HG03342 (cell line): ENCODE results near the gene TBC1D19.
"Not testable (repeated sequence)": the region's sequence is repeated elsewhere in the genome, so short reads cannot be mapped to it uniquely, and the experiment has no call there.

Experiments
- ATAC-seq: cut with Tn5 transposase; IDR thresholded peaks from one replicate; pipeline ENCODE4 v1.9.1; 2021; ENCODE audit warnings: mild to moderate bottlenecking, moderate library complexity; ENCODE audit not compliant: unreplicated experiment

TBC1D19 gene

DNA sequence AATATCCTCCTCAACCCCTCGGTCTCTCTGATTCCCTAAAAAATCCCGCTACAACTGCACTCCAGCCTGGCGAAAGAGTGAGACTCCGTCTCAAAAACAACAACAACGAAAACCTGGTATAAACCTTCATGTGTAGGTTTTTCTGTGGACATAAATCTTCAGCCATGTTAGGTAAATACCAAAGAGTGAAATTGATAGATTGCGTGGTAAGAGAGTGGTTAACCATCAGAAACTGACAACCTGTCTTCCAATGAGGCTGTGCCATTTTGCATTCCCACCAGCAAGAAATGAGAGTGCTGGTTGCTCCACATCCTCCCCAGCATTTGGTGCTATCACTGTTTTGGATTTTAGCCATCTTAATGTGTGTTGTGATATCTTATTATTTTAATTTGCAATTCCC lies 10.9 kb downstream of the TBC1D19 start:
- no peak for ATAC-seq

DNA sequence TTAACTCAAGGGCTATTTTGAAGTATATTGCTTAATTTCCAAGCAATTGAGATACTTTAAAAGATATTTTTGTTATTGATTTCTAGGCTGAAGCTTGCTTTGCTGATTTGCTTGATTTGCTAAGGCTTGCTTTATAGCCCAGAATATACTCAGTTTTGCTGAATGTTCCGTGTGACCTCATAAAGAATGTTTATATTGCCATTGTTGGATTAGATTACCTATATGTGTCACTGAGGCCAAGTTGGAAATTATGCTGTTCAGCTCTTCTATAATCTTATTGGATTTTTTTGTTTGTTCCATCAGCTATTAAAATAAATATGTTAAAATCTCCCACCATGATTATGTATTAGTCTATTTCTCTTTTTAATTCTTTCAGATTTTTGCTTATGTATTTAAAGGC lies 13.0 kb downstream of the TBC1D19 start:
- no peak for ATAC-seq

- ATAC-seq: no peak
These were observed 17.3 kb downstream of the TBC1D19 start for GRCh38 chr4:26601204-26601603.

DNA sequence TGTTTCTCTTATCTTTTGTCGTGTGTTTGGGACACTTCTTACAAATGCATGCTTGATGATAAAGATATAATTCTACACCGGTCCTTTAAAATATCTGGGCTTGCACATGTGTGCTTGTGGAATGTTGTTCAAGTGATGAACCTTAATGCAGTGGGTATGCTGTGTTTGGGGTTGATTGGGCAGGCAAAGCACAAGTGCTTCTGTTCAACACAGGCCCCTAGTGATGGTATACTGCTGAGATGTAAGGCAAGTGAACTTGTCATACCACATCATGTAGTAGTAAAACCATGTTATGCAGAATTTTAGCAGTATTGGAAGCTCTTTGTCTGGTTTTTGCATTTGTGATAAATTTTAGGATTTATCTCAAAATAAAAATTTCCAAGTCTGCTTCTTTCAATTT lies 23.9 kb downstream of the TBC1D19 start:
- no peak for ATAC-seq

- no peak for ATAC-seq
These were observed 25.5 kb downstream of the TBC1D19 start for GRCh38 chr4:26609391-26609790.

DNA sequence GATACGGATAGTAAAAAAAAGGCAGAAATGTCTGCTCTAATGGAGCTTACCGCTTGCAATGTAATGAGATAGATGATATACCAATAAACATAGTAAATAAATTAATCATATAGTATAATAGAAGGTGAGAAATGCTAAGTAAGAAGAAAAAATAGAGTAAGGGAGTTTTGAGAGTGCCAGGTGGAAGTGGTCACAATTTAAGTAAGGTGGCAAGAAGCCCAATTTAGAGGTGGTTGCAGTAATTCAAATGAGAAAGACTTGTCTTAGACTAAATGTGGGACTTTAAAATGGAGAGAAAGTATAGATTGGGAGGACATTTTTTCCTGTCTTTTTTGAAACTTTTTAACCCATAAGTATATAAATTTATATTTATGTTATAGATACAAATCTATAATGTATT lies 26.0 kb downstream of the TBC1D19 start:
- ATAC-seq: no peak

DNA sequence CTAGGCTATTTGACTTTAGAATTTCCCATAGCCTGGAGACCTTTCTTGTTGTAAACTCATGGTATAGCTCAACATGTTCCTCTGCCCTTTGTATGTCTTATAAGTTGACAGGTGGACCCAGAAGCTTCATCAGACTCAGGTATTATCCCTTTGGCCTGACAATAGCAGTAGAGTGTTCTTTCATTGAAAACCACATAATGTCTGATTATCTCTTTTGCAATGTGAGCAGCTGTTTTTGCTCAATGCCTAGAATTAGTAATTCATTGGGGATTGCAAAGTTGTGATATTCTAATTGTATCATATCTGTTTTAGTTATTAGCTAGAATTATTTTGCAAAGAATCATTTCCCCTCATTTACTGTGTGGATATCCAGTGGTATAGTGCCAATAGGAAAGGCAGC lies 27.5 kb downstream of the TBC1D19 start:
- ATAC-seq: no peak

- no peak for ATAC-seq
These were observed 28.0 kb downstream of the TBC1D19 start for GRCh38 chr4:26611885-26612284.

GRCh38 chr4:26613237-26613636 lies 29.4 kb downstream of the TBC1D19 start:
- ATAC-seq: no peak

DNA sequence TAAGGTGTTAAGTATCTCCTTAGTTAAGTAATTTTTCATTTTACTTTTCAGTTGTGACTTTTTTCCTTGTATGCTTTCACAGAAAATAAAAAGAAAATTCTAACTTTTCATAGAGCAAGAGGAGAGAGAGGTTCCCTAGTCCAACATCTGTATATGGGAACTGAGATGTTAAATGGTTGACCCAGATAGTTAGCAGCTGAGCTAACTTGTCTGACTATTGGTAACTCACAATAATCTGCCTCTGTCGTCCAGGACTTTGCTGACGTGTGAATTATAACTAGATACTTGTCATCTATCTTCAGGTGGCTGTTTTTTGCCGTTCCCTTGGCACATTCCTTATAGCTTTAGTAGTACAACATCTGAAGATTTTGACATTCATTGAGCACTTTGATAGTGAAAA lies 29.9 kb downstream of the TBC1D19 start:
- no peak for ATAC-seq

- ATAC-seq: no peak
These were observed 35.9 kb downstream of the TBC1D19 start for GRCh38 chr4:26619784-26620183.

DNA sequence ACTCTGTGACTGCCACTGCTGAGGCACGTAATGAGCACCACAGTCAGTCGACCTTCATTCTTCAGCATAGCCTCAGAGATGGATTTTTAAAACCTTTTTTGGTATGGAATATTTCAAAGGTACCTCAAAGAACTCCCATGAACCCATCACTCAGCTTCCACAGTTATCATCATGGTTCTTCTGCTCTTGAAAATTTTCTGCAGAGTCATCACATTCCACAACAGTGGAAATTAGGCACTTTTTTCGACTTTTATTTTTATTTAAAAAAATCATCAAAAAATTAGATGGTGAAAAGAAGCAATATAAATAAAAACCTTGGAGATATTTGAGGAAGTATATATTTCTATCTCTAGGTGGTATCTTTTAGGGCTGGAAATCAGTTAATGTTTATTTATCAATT lies 37.5 kb downstream of the TBC1D19 start:
- no peak for ATAC-seq

GRCh38 chr4:26622913-26623312 lies 39.0 kb downstream of the TBC1D19 start:
- ATAC-seq: no peak

- not testable (repeated sequence) for ATAC-seq
These were observed 42.8 kb downstream of the TBC1D19 start for GRCh38 chr4:26626658-26627057.

- no peak for ATAC-seq
These were observed 49.0 kb downstream of the TBC1D19 start for GRCh38 chr4:26632916-26633315.

DNA sequence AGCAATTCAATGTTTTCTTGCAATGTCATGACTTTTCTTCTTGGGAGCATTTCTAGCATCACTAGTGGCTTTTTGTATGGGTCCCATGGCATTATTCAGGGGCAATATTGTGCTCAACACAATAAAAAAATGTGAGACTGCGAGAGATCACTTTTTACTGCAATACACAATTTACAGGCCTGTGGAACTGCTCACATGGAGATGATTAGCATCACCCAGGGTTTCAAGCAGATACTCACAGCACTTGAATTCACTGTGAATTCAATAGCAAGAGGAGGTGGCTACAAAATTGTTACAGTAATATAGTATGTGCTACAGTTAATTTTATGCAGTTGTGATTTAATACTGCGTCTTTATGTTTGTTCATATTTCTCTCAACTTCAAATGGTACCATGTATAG lies 50.4 kb downstream of the TBC1D19 start:
- ATAC-seq: no peak

- ATAC-seq: no peak
These were observed 52.6 kb downstream of the TBC1D19 start for GRCh38 chr4:26636458-26636857.

- not testable (repeated sequence) for ATAC-seq
These were observed 56.8 kb downstream of the TBC1D19 start for GRCh38 chr4:26640639-26641038.

GRCh38 chr4:26647523-26648224 lies 63.8 kb downstream of the TBC1D19 start:
- ATAC-seq: no peak

DNA sequence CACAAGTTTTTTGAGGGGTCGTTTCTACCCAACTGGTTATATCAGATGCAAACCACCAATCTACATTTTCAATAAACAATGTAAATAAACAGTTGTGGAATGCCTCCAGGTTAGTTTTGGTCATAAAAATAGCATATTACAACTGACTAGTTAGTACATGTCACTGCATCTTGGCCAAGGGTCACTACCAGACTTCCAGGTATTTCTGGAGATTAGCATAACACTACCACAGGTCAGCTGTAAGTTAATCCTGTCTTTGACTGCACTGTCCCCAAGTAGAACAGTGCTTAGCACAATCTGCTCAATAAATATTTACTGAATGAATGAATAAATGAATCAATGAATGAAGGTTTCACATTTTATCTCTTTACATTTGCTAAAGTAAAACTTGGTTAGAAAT lies 64.4 kb downstream of the TBC1D19 start:
- ATAC-seq: no peak

- no peak for ATAC-seq
These were observed 76.4 kb downstream of the TBC1D19 start for GRCh38 chr4:26660261-26660660.

DNA sequence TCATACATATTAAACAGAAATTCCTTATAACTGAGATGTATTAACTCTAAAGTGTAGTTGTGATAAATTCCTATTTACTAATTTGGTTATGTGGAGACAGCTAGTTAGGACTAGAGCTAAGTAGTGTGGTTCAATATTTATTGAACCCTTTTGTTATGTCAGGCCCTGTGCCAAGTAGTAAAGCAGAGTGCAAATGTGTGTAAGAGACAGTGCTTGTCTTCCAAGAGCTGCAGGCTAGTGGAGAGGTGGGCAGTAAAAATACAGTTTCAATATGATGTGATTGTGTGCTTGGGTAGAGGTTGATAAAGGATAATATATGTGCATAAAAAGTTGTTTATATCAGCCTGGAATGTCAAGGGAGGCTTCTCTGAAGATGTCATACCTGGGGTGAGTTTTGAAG lies 80.0 kb downstream of the TBC1D19 start:
- ATAC-seq: no peak

DNA sequence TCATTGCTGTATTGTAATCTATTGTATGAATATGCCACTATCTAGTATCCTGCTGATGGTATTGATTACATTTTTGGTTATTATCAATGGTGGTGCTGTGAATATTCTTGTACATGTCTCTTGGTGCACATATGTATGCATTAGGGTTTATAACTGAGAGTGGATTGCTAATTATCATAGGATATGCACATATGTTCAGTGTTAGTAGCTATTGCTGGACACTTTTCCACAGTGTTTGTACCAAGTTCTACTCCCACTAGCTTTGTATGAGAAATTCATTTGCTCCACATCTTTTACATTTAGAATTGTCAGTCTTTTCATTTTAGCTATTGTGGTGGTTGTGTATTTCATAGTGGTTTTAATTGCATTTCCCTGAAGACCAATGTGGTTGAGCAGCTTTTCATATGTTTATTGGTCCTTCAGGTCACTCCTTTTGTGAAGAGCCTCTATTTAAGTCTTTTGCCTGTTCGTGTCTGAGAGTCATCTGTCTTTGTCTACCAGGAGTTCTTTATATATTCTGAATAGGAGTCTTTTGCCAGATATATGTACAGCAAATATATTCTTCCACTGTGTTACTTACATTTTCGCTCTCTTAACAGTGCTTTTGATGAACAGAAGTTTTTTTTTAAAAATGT lies 87.1 kb downstream of the TBC1D19 start:
- ATAC-seq: no peak
